K562 (cell line): Measurements from ENCODE around the gene PRKCE.

ENCODE experiments used
- BRCA1 ChIP-seq, 2 experiments: fragments of 450-650 bp in 1 of 2; sonication (generic) in 1 of 2; formaldehyde crosslinking in 1 of 2; IDR thresholded peaks; 2 replicates each; pipeline versions ENCODE4 v1.5.0 to v1.6.1; 2017 to 2020; ENCODE audit warnings: mild to moderate bottlenecking in 1 of 2, missing genetic modification reagents in 1 of 2
- SREBF1 ChIP-seq: fragments of 150-350 bp; IDR thresholded peaks from 2 replicates; pipeline ENCODE4 v1.6.1; 2014; ENCODE audit warnings: antibody characterized with exemption, low read depth, low read length, borderline replicate concordance
- TCF3 ChIP-seq: sonication (generic); formaldehyde crosslinking; IDR thresholded peaks from 2 replicates; pipeline ENCODE4 v1.4.0; 2020; ENCODE audit warnings: mild to moderate bottlenecking, missing genetic modification reagents
- ZNF644 ChIP-seq: fragments of 200-800 bp; sonication (Bioruptor generic); IDR thresholded peaks from 2 replicates; pipeline ENCODE4 v1.6.1; 2016; ENCODE audit warnings: low read depth, missing genetic modification characterization, missing compliant biosample characterization
- TF ChIP-seq, protein P1 (sequence below), 3 experiments: IDR thresholded peaks in 2 of 3; conservative IDR thresholded peaks in 1 of 3; 2 replicates each; pipeline ENCODE4 v1.5.1; 2011 to 2012; ENCODE audit warnings: low read length in 3 of 3, mild to moderate bottlenecking in 3 of 3, control low read depth in 2 of 3, improper control_type of control experiment in 1 of 3, inconsistent platforms in 1 of 3, low read depth in 1 of 3, mixed read lengths in 1 of 3, moderate library complexity in 1 of 3; ENCODE audit not compliant: insufficient read depth in 2 of 3

DNA sequence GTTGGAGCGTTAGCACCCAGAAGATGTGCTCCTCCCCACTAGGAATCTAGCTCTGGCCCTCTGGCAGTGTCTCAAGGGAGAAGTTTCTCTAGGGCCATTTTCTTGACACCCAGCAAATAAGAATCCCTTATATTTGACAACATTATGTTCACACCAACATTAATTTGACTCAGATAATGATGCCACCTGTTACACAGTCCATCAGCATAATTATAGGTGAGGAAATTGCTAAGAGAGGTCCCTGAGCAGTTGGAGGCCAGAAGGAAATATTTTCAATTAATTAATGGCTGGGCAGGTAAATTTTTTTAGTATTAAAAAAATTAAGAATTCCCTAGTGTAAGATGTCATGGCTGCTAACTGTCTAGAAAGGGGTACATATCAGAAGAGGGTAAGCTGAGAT is 36.5 kb downstream of the PRKCE start:
- no peak for TF ChIP-seq BRCA1 (IDR thresholded peaks at IDR 0.05)
- TF ChIP-seq BRCA1 (CRISPR knock-in tag; IDR thresholded peaks at IDR 0.05): no peak
- TF ChIP-seq ZNF644 (tag): no peak
- no peak for TF ChIP-seq SREBF1
- no peak for TF ChIP-seq TCF3
- TF ChIP-seq, protein P1, sequence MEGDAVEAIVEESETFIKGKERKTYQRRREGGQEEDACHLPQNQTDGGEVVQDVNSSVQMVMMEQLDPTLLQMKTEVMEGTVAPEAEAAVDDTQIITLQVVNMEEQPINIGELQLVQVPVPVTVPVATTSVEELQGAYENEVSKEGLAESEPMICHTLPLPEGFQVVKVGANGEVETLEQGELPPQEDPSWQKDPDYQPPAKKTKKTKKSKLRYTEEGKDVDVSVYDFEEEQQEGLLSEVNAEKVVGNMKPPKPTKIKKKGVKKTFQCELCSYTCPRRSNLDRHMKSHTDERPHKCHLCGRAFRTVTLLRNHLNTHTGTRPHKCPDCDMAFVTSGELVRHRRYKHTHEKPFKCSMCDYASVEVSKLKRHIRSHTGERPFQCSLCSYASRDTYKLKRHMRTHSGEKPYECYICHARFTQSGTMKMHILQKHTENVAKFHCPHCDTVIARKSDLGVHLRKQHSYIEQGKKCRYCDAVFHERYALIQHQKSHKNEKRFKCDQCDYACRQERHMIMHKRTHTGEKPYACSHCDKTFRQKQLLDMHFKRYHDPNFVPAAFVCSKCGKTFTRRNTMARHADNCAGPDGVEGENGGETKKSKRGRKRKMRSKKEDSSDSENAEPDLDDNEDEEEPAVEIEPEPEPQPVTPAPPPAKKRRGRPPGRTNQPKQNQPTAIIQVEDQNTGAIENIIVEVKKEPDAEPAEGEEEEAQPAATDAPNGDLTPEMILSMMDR (IDR thresholded peaks at IDR 0.05 in 2 of 3, conservative IDR thresholded peaks at IDR 0.05 in 1 of 3; ENCODE audit: insufficient read depth in 2 of 3, low read depth in 1 of 3, low read length in 3 of 3): no peak
